GM19395 (cell line): ENCODE data around the gene ADAM29.
"Not testable (repeated sequence)": the region's sequence is repeated elsewhere in the genome, so short reads cannot be mapped to it uniquely, and the experiment has no call there.

ENCODE experiments used
- ATAC-seq: cut with Tn5 transposase; IDR thresholded peaks from one replicate; pipeline ENCODE4 v1.9.1; 2021; ENCODE audit warnings: mild to moderate bottlenecking, moderate library complexity; ENCODE audit not compliant: unreplicated experiment

Gene ADAM29

GRCh38 chr4:174946246-174946645 is 28.1 kb downstream of the ADAM29 start:
- peak; percentile 77 for ATAC-seq

GRCh38 chr4:174948826-174949225 is 30.7 kb downstream of the ADAM29 start:
- ATAC-seq: no peak

- ATAC-seq: no peak
These were observed 54.8 kb downstream of the ADAM29 start for GRCh38 chr4:174972911-174973310.

GRCh38 chr4:174973336-174973735 is 55.2 kb downstream of the ADAM29 start:
- no peak for ATAC-seq

GRCh38 chr4:174983128-174983750 is 65.1 kb downstream of the ADAM29 start:
- no peak for ATAC-seq

- not testable (repeated sequence) for ATAC-seq
These were observed 65.7 kb downstream of the ADAM29 start for GRCh38 chr4:174983870-174984269.

GRCh38 chr4:174989791-174990190 is 71.6 kb downstream of the ADAM29 start:
- ATAC-seq: no peak

GRCh38 chr4:174993916-174994315 is 75.8 kb downstream of the ADAM29 start:
- ATAC-seq: no peak

GRCh38 chr4:174996079-174996478 is 77.9 kb downstream of the ADAM29 start:
- ATAC-seq: peak; percentile 76

- ATAC-seq: no peak
These were observed 81.2 kb downstream of the ADAM29 start for GRCh38 chr4:174999407-174999806.

DNA sequence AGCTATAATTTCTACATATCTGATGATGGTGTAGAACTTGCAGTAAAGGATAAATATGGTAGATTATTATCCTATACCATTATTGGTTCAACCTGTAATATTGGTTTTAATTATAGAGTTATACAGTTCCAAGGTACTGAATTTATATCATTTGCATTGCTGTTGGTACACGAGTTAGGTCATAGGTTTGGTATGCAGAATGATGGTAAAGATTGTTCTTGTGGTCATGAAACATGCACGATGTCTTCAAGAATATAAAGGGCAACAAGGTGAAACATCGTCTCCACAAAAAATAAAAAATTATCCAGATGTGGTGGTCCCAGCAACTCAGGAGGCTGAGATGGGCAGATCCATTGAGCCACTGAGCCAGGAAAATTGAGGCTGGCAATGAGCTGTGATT is 99.6 kb downstream of the ADAM29 start:
- no peak for ATAC-seq

GRCh38 chr4:175019447-175019846 is 101.3 kb downstream of the ADAM29 start:
- not testable (repeated sequence) for ATAC-seq
